GM23338 (cell line): ENCODE measurements around the gene PDIA6. TPM values are rescaled to one million over a fixed set of nuclear protein-coding genes. Genes with fewer than 3 reads are reported as not detected.

Experiments
- ATAC-seq: fragments of 200-7000 bp; cut with Tn5 transposase; 3 replicates; pipeline ENCODE4 v1.9.1; 2020
- DNase-seq: peaks from one replicate; pipeline ENCODE4 v3.0.0-alpha.2; 2015; ENCODE audit warnings: low spot score
- H2AFZ ChIP-seq: fragments of 200-600 bp; sonication (generic); 2 replicates; pipeline ENCODE4 v1.8.0; 2016; ENCODE audit warnings: antibody characterized with exemption, mild to moderate bottlenecking, moderate library complexity
- H3F3A ChIP-seq: fragments of 200-600 bp; sonication (generic); replicated peaks from 2 replicates; pipeline ENCODE4 v1.8.0; 2017; ENCODE audit warnings: antibody characterized with exemption, mixed run types, low read depth
- H3K27ac ChIP-seq: fragments of 200-600 bp; sonication (generic); 2 replicates; pipeline ENCODE4 v1.6.1; 2016; ENCODE audit warnings: low read depth
- H3K27me3 ChIP-seq: fragments of 200-600 bp; sonication (generic); 2 replicates; pipeline ENCODE4 v1.8.0; 2016; ENCODE audit warnings: mild to moderate bottlenecking, mixed run types, moderate library complexity; ENCODE audit not compliant: insufficient read depth
- H3K36me3 ChIP-seq: fragments of 200-600 bp; sonication (generic); 2 replicates; pipeline ENCODE4 v1.8.0; 2016; ENCODE audit warnings: mild to moderate bottlenecking; ENCODE audit not compliant: insufficient read depth
- H3K4me1 ChIP-seq: fragments of 200-600 bp; sonication (generic); 2 replicates; pipeline ENCODE4 v1.8.0; 2016; ENCODE audit warnings: mild to moderate bottlenecking, moderate library complexity; ENCODE audit not compliant: insufficient read depth
- H3K4me2 ChIP-seq: fragments of 200-600 bp; sonication (generic); 2 replicates; pipeline ENCODE4 v1.7.1; 2017; ENCODE audit warnings: mixed run types
- H3K4me3 ChIP-seq: fragments of 200-600 bp; sonication (generic); 2 replicates; pipeline ENCODE4 v1.6.1; 2016; ENCODE audit warnings: mixed run types
- H3K79me2 ChIP-seq: fragments of 200-600 bp; sonication (generic); replicated peaks from 2 replicates; pipeline ENCODE4 v1.8.0; 2017; ENCODE audit warnings: mild to moderate bottlenecking; ENCODE audit not compliant: insufficient read depth
- H3K9me2 ChIP-seq: fragments of 200-600 bp; sonication (generic); 2 replicates; pipeline ENCODE4 v1.8.0; 2017; ENCODE audit not compliant: insufficient read depth
- H4K20me1 ChIP-seq: fragments of 200-600 bp; sonication (generic); replicated peaks from 2 replicates; pipeline ENCODE4 v1.8.0; 2017; ENCODE audit warnings: mild to moderate bottlenecking; ENCODE audit not compliant: insufficient read depth
- H3K27ac Mint-ChIP-seq: 2 replicates; pipeline ENCODE4 v1.8.0; 2020; ENCODE audit warnings: inconsistent platforms, mild to moderate bottlenecking, moderate library complexity, mixed read lengths
- H3K27me3 Mint-ChIP-seq: 3 replicates; pipeline ENCODE4 v1.8.0; 2022; ENCODE audit warnings: low read depth, mild to moderate bottlenecking, moderate library complexity, mixed read lengths, inconsistent platforms; ENCODE audit not compliant: insufficient read depth, poor library complexity
- H3K36me3 Mint-ChIP-seq: 3 replicates; pipeline ENCODE4 v1.8.0; 2021; ENCODE audit warnings: low read depth, mild to moderate bottlenecking, inconsistent platforms, moderate library complexity, mixed read lengths
- H3K4me1 Mint-ChIP-seq: 3 replicates; pipeline ENCODE4 v1.8.0; 2020; ENCODE audit warnings: mild to moderate bottlenecking, inconsistent platforms, mixed read lengths
- H3K4me3 Mint-ChIP-seq: 3 replicates; pipeline ENCODE4 v1.8.0; 2021; ENCODE audit warnings: moderate library complexity, mild to moderate bottlenecking, inconsistent platforms, mixed read lengths
- H3K9me3 Mint-ChIP-seq: 3 replicates; pipeline ENCODE4 v1.8.0; 2020; ENCODE audit warnings: moderate library complexity, mild to moderate bottlenecking, inconsistent platforms, mixed read lengths
- CREB1 ChIP-seq: fragments of 250-450 bp; sonication (Bioruptor Pico); IDR thresholded peaks from 2 replicates; pipeline ENCODE4 v1.5.0; 2020; ENCODE audit warnings: low read depth, mild to moderate bottlenecking, moderate library complexity
- CTCF ChIP-seq, 2 experiments: fragments of 200-600 bp in 1 of 2; sonication (generic) in 1 of 2; conservative IDR thresholded peaks; 2 replicates each; pipeline versions ENCODE4 v1.5.1 to v1.6.1; 2016 to 2017; ENCODE audit warnings: antibody characterized with exemption in 2 of 2, low read depth in 2 of 2, mild to moderate bottlenecking in 2 of 2, moderate library complexity in 1 of 2
- ETS1 ChIP-seq: IDR thresholded peaks from 2 replicates; pipeline ENCODE4 v1.6.1; 2016; ENCODE audit warnings: antibody characterized with exemption
- EZH2phosphoT487 ChIP-seq: fragments of 200-600 bp; sonication (generic); IDR thresholded peaks from one replicate; pipeline ENCODE4 v1.8.1; 2018; ENCODE audit warnings: antibody characterized with exemption; ENCODE audit not compliant: unreplicated experiment
- JUNB ChIP-seq: IDR thresholded peaks from one replicate; pipeline ENCODE4 v1.6.1; 2016; ENCODE audit warnings: antibody characterized with exemption; ENCODE audit not compliant: unreplicated experiment
- POLR2AphosphoS5 ChIP-seq: IDR thresholded peaks from 2 replicates; pipeline ENCODE4 v1.6.1; 2016; ENCODE audit warnings: antibody characterized with exemption, low read depth
- REST ChIP-seq: IDR thresholded peaks from one replicate; pipeline ENCODE4 v1.6.1; 2018; ENCODE audit warnings: antibody characterized with exemption; ENCODE audit not compliant: unreplicated experiment
- STAT1 ChIP-seq: IDR thresholded peaks from one replicate; pipeline ENCODE4 v1.6.1; 2016; ENCODE audit warnings: antibody characterized with exemption; ENCODE audit not compliant: unreplicated experiment
- ZNF114 ChIP-seq: fragments of 250-450 bp; sonication (Bioruptor Pico); IDR thresholded peaks from 2 replicates; pipeline ENCODE4 v1.5.0; 2020; ENCODE audit warnings: mild to moderate bottlenecking, moderate library complexity
- ZNF331 ChIP-seq: fragments of 250-450 bp; sonication (Bioruptor Pico); IDR thresholded peaks from 2 replicates; pipeline ENCODE4 v1.5.0; 2020; ENCODE audit warnings: low read depth, mild to moderate bottlenecking, moderate library complexity
- ZNF462 ChIP-seq: fragments of 250-450 bp; sonication (Bioruptor Pico); IDR thresholded peaks from 2 replicates; pipeline ENCODE4 v1.5.0; 2020; ENCODE audit warnings: mild to moderate bottlenecking, moderate library complexity
- polyA plus RNA-seq: library from polyadenylated mRNA; unstranded; fragments of >200 nt; fragmentation: Nextera tagmentation; extraction: Ambion mirVana; gene quantifications from 2 replicates; pipeline ENCODE4 v1.2.1, GENCODE V29; 2016
- total RNA-seq: library from RNA; depleted of rRNA; stranded (reverse); fragments of >200 nt; shearing (Covaris generic); gene quantifications from 2 replicates; pipeline ENCODE4 v1.2.3, GENCODE V29; 2014

Gene PDIA6
- total and polyA plus RNA-seq, 2 experiments from 2014 or later: 331 to 382 TPM

GRCh38 chr2:10783421-10783820 lies 29.2 kb downstream of the PDIA6 start:
- Mint-ChIP-seq H3K36me3 (peaks cover 89% of the 10 kb centered on the region), H3K27me3 (no peaks in the 10 kb centered on the region), H3K4me3 (no peak overlapping the region), H3K9me3 (no peaks in the 10 kb centered on the region), H3K27ac (no peak overlapping the region), H3K4me1 (no peaks in the 10 kb centered on the region)
- DNase-seq (no peak), ATAC-seq (no peak)
- TF ChIP-seq ETS1 (no peak), EZH2phosphoT487 (no peak), CTCF (conservative IDR thresholded peaks at IDR 0.05; ENCODE audit: low read depth in 2 of 2) (no peak), ZNF462 (no peak), CREB1 (CRISPR knock-in tag) (no peak), ZNF331 (CRISPR knock-in tag) (no peak), POLR2AphosphoS5 (no peak), ZNF114 (CRISPR knock-in tag) (no peak), JUNB (no peak), STAT1 (no peak), REST (no peak)
- Histone ChIP-seq H3K9me2 (no peaks in the 10 kb centered on the region), H2AFZ (no peak overlapping the region), H3K27me3 (no peaks in the 10 kb centered on the region), H3K4me3 (no peak overlapping the region), H3K79me2 (peaks cover 18% of the 10 kb centered on the region), H3K27ac (no peak overlapping the region), H3K4me1 (no peaks in the 10 kb centered on the region), H3K4me2 (no peak overlapping the region), H4K20me1 (peaks cover 47% of the 10 kb centered on the region), H3F3A (0 out of 2 replicates have a peak, but pooled peaks cover 6% of the 10 kb centered on the region), H3K36me3 (peaks cover 64% of the 10 kb centered on the region)
